Sigmoid colon (tissue), 4 donors: ENCODE results near the gene ARHGAP11B.
"Not testable (repeated sequence)": the region's sequence is repeated elsewhere in the genome, so short reads cannot be mapped to it uniquely, and the experiment has no call there.

Source experiments
- EP300 ChIP-seq, 4 donors: sonication (generic); formaldehyde crosslinking; IDR thresholded peaks; one replicate each; pipeline ENCODE4 v1.6.1; 2017; ENCODE audit warnings: antibody characterized with exemption in 4 of 4
- TF ChIP-seq, protein P1 (sequence below), 4 experiments: fragments of 450-650 bp in 3 of 4; fragments of 200-600 bp in 1 of 4; IDR thresholded peaks; one replicate each; pipeline ENCODE4 v1.5.1; 2016 to 2019; ENCODE audit warnings: antibody characterized with exemption in 4 of 4, mild to moderate bottlenecking in 3 of 4, moderate library complexity in 2 of 4

DNA sequence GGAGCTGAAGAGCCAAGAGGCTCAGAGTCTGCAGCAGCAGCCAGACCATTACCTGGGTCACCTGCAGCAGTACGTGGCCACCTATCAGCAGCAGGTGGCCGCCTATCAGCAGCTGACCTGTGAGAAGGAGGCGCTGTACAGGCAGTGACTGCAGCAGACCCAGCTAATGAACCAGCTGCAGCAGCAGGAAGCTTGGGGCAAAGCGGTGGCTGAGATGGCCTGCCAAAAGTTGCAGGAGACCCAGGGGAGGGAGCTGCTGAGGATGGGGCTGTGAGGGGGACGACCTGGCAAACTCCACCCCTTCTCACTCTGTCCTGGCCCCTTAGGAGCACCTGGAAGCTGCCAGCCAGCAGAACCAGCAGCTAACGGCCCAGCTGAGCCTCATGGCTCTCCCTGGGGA lies 13.7 kb upstream of the ARHGAP11B start:
- not testable (repeated sequence) for TF ChIP-seq EP300 (IDR thresholded peaks at IDR 0.05)
- TF ChIP-seq, protein P1, sequence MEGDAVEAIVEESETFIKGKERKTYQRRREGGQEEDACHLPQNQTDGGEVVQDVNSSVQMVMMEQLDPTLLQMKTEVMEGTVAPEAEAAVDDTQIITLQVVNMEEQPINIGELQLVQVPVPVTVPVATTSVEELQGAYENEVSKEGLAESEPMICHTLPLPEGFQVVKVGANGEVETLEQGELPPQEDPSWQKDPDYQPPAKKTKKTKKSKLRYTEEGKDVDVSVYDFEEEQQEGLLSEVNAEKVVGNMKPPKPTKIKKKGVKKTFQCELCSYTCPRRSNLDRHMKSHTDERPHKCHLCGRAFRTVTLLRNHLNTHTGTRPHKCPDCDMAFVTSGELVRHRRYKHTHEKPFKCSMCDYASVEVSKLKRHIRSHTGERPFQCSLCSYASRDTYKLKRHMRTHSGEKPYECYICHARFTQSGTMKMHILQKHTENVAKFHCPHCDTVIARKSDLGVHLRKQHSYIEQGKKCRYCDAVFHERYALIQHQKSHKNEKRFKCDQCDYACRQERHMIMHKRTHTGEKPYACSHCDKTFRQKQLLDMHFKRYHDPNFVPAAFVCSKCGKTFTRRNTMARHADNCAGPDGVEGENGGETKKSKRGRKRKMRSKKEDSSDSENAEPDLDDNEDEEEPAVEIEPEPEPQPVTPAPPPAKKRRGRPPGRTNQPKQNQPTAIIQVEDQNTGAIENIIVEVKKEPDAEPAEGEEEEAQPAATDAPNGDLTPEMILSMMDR (IDR thresholded peaks at IDR 0.05), result not testable (repeated sequence)
